Spleen (tissue), 11 donors: ENCODE measurements around the gene CALY. TPM values are rescaled to one million over a fixed set of nuclear protein-coding genes. Genes with fewer than 3 reads are reported as not detected.

Source experiments
- DNase-seq: peaks from one replicate; pipeline ENCODE4 v3.0.0-alpha.2; 2020
- H3K27ac ChIP-seq, 8 donors: fragments of 200-600 bp; sonication (generic) in 7 of 8; 1 replicate in 4 of 8; 2 replicates in 4 of 8; pipeline versions ENCODE4 v1.5.0 to v1.8.0; 2016 to 2021; ENCODE audit warnings: inconsistent platforms in 4 of 8, mild to moderate bottlenecking in 4 of 8, moderate library complexity in 1 of 8
- H3K27me3 ChIP-seq, 7 donors: fragments of 200-600 bp; sonication (generic) in 6 of 7; replicated peaks in 1 of 7; 1 replicate in 4 of 7; 2 replicates in 3 of 7; pipeline versions ENCODE4 v1.5.0 to v1.8.0; 2016 to 2021; ENCODE audit warnings: inconsistent platforms in 3 of 7, mild to moderate bottlenecking in 1 of 7
- H3K36me3 ChIP-seq, 6 donors: fragments of 200-600 bp; sonication (generic) in 5 of 6; 1 replicate in 4 of 6; 2 replicates in 2 of 6; pipeline versions ENCODE4 v1.5.0 to v1.8.0; 2016 to 2021; ENCODE audit warnings: inconsistent platforms in 2 of 6
- H3K4me1 ChIP-seq, 6 donors: fragments of 200-600 bp; sonication (generic) in 5 of 6; 1 replicate in 3 of 6; 2 replicates in 3 of 6; pipeline versions ENCODE4 v1.5.0 to v1.8.0; 2016 to 2021; ENCODE audit warnings: inconsistent platforms in 3 of 6
- H3K4me3 ChIP-seq, 8 donors: fragments of 200-600 bp; sonication (generic) in 7 of 8; 1 replicate in 4 of 8; 2 replicates in 4 of 8; pipeline versions ENCODE4 v1.5.0 to v1.8.0; 2016 to 2021; ENCODE audit warnings: inconsistent platforms in 4 of 8, mild to moderate bottlenecking in 4 of 8, moderate library complexity in 2 of 8
- H3K9me3 ChIP-seq, 8 donors: fragments of 200-600 bp; sonication (generic) in 7 of 8; 1 replicate in 4 of 8; 2 replicates in 4 of 8; pipeline versions ENCODE4 v1.5.0 to v1.8.0; 2016 to 2021; ENCODE audit warnings: inconsistent platforms in 4 of 8
- CTCF ChIP-seq, 11 experiments: fragments of 200-600 bp in 7 of 11; fragments of 450-650 bp in 4 of 11; sonication (generic) in 4 of 11; IDR thresholded peaks in 8 of 11; conservative IDR thresholded peaks in 3 of 11; 1 replicate in 7 of 11; 2 replicates in 4 of 11; pipeline versions ENCODE4 v1.4.0 to v1.8.0; 2016 to 2021; ENCODE audit warnings: antibody characterized with exemption in 11 of 11, inconsistent platforms in 4 of 11, mild to moderate bottlenecking in 1 of 11
- POLR2A ChIP-seq, 3 donors: fragments of 450-650 bp; IDR thresholded peaks; one replicate each; pipeline ENCODE4 v1.5.1; 2017; ENCODE audit warnings: antibody characterized with exemption in 3 of 3, mild to moderate bottlenecking in 1 of 3
- POLR2AphosphoS5 ChIP-seq, 3 donors: sonication (generic); formaldehyde crosslinking; IDR thresholded peaks; one replicate each; pipeline ENCODE4 v1.5.1; 2017; ENCODE audit warnings: antibody characterized with exemption in 3 of 3
- WGBS, 5 donors: extraction: QIAGEN DNeasy Blood & Tissue Kit in 3 of 5; methylation state at CpG; one replicate each; pipeline versions ENCODE4 v1.1.5 to v1.1.7; 2013 to 2018; 5-methylcytosine and 5-hydroxymethylcytosine counted together
- intact Hi-C: fragments of 100-400 bp; cut with DNase I; formaldehyde crosslinking; loops from one replicate; pipeline ENCODE4 v1.15.0; 2023; ENCODE audit warnings: low total_unique reads
- polyA plus RNA-seq, 3 donors: library from polyadenylated mRNA; stranded (reverse); fragments of 200-250 nt; gene quantifications; one replicate each; pipeline ENCODE4 v1.2.1, GENCODE V29; 2013
- total RNA-seq, 7 donors: library from RNA; depleted of rRNA in 3 of 7; stranded (reverse); fragments of >200 nt in 3 of 7; fragmentation: NEBNext Ultra II Directional in 4 of 7; extraction: Animal tissue kit (Norgen Biotek cat#: 25700) in 4 of 7; gene quantifications; one replicate each; pipeline versions ENCODE4 v1.1.0 to v1.2.1, GENCODE V29; 2016 to 2021
- donor health status: healthy with polysubstance abuse.
- donor health status: DM: no; HTN: no; CAD: no; lungs with moderate emphysema.
- donor health status: DM: no; HTN: no; CAD: no.
- donor health status: Bipolar disorder and iron deficiency.
- donor health status: healthy.
- donor health status: DM: no; HTN: no; CAD: no.
- donor health status: DM: yes; HTN: yes; CAD: no.

CALY gene
- total and polyA plus RNA-seq, 10 donors = 0.04 to 3.4 (median 0.34) TPM; not detected in 1

- H3K4me3 ChIP-seq = no peak overlapping the region
- no peaks in the 10 kb centered on the region for H3K36me3 ChIP-seq
- WGBS, 5 donors = 90 to 95% (median 92%) methylated on average over 13 of the region's 13 CpGs
- peaks cover 12 to 27% (median 21%) of the 10 kb centered on the region in 6 donors for H3K4me1 ChIP-seq
- no peaks in the 10 kb centered on the region for H3K9me3 ChIP-seq
- H3K27ac ChIP-seq = no peak overlapping the region
- intact Hi-C loops = loop anchor here (10.0 kb wide), 1 partner anchor 185 kb away; the partner anchor contains the start of gene CYP2E1
- H3K27me3 ChIP-seq = peaks cover 0 to 100% (median 50%) of the 10 kb centered on the region in 7 donors
- no peak for DNase-seq
- TF ChIP-seq POLR2AphosphoS5 (IDR thresholded peaks at IDR 0.05) (no peak), POLR2A (IDR thresholded peaks at IDR 0.05) (no peak), CTCF (IDR thresholded peaks at IDR 0.05 in 8 of 11, conservative IDR thresholded peaks at IDR 0.05 in 3 of 11) (no peak)
Measured at GRCh38 chr10:133339708-133340380, 3.1 kb upstream of the CALY start.

GRCh38 chr10:133338080-133339071, 1.7 kb upstream of the CALY start:
- no peaks in the 10 kb centered on the region for H3K36me3 ChIP-seq
- intact Hi-C loops = loop anchor here (10.0 kb wide), 1 partner anchor 186 kb away; the partner anchor contains the start of gene CYP2E1
- peaks cover 0 to 90% (median 43%) of the 10 kb centered on the region in 7 donors for H3K27me3 ChIP-seq
- H3K9me3 ChIP-seq = no peaks in the 10 kb centered on the region
- 86 to 93% (median 91%) methylated on average over 10 of the region's 10 CpGs for WGBS, 5 donors
- no peak for TF ChIP-seq POLR2A (IDR thresholded peaks at IDR 0.05)
- TF ChIP-seq CTCF (IDR thresholded peaks at IDR 0.05 in 8 of 11, conservative IDR thresholded peaks at IDR 0.05 in 3 of 11) = no peak
- TF ChIP-seq POLR2AphosphoS5 (IDR thresholded peaks at IDR 0.05) = no peak
- H3K4me3 ChIP-seq = no peak overlapping the region
- peaks cover 15 to 31% (median 24%) of the 10 kb centered on the region in 6 donors for H3K4me1 ChIP-seq
- H3K27ac ChIP-seq = no peak overlapping the region
- DNase-seq = no peak

GRCh38 chr10:133337370-133337725, 652 bp upstream of the CALY start:
- H3K4me1 ChIP-seq = peaks cover 15 to 31% (median 24%) of the 10 kb centered on the region in 6 donors
- intact Hi-C loops = loop anchor here (10.0 kb wide), 1 partner anchor 187 kb away; the partner anchor contains the start of gene CYP2E1
- DNase-seq = no peak
- H3K4me3 ChIP-seq = no peak overlapping the region
- H3K27ac ChIP-seq = no peak overlapping the region
- WGBS, 5 donors = 76 to 91% (median 89%) methylated on average over 3 of the region's 3 CpGs
- TF ChIP-seq CTCF (IDR thresholded peaks at IDR 0.05 in 8 of 11, conservative IDR thresholded peaks at IDR 0.05 in 3 of 11) (no peak), POLR2AphosphoS5 (IDR thresholded peaks at IDR 0.05) (no peak), POLR2A (IDR thresholded peaks at IDR 0.05) (no peak)
- no peaks in the 10 kb centered on the region for H3K9me3 ChIP-seq
- peaks cover 0 to 88% (median 47%) of the 10 kb centered on the region in 7 donors for H3K27me3 ChIP-seq
- H3K36me3 ChIP-seq = no peaks in the 10 kb centered on the region
